GM12878 (cell line): Measurements from ENCODE around the gene ADGRV1. TPM values are rescaled to one million over a fixed set of nuclear protein-coding genes. Genes with fewer than 3 reads are reported as not detected.
A peak's percentile ranks its signal among the peaks of the same experiment; 100 is the strongest.

ENCODE experiments used
- BHLHE40 ChIP-seq, 2 experiments: fragments of 450-650 bp in 1 of 2; IDR thresholded peaks; 2 replicates each; pipeline ENCODE4 v1.6.1; 2011 to 2017; ENCODE audit warnings: low read depth in 2 of 2, borderline replicate concordance in 1 of 2, improper control_type of control experiment in 1 of 2, low read length in 1 of 2, mild to moderate bottlenecking in 1 of 2
- BRCA1 ChIP-seq: IDR thresholded peaks from 2 replicates; pipeline ENCODE4 v1.6.1; 2011; ENCODE audit warnings: low read depth, low read length, improper control_type of control experiment
- CBFB ChIP-seq: IDR thresholded peaks from 2 replicates; pipeline ENCODE4 v1.6.1; 2016; ENCODE audit warnings: antibody characterized with exemption, low read depth
- E4F1 ChIP-seq: fragments of 450-650 bp; IDR thresholded peaks from 2 replicates; pipeline ENCODE4 v1.6.1; 2018; ENCODE audit warnings: borderline replicate concordance, mild to moderate bottlenecking; ENCODE audit not compliant: partially characterized antibody
- ESRRA ChIP-seq: IDR thresholded peaks from 2 replicates; pipeline ENCODE4 v1.6.1; 2012; ENCODE audit warnings: mild to moderate bottlenecking, low read length, improper control_type of control experiment
- ETV6 ChIP-seq, 2 experiments: fragments of 450-650 bp in 1 of 2; IDR thresholded peaks in 1 of 2; conservative IDR thresholded peaks in 1 of 2; 2 replicates each; pipeline ENCODE4 v1.6.1; 2014; ENCODE audit warnings: antibody characterized with exemption in 1 of 2, borderline replicate concordance in 1 of 2, low read depth in 1 of 2, mild to moderate bottlenecking in 1 of 2, moderate library complexity in 1 of 2
- KAT2A ChIP-seq: conservative IDR thresholded peaks from 2 replicates; pipeline ENCODE4 v1.6.1; 2011; ENCODE audit warnings: low read depth, low read length; ENCODE audit not compliant: control insufficient read depth
- MTA3 ChIP-seq: IDR thresholded peaks from 2 replicates; pipeline ENCODE4 v1.6.1; 2012; ENCODE audit warnings: low read length, inconsistent platforms, borderline replicate concordance
- MYB ChIP-seq: fragments of 150-350 bp; IDR thresholded peaks from 2 replicates; pipeline ENCODE4 v1.6.1; 2014; ENCODE audit warnings: mild to moderate bottlenecking, low read depth, low read length, borderline replicate concordance
- REST ChIP-seq: IDR thresholded peaks from 2 replicates; pipeline ENCODE4 v1.6.1; 2012; ENCODE audit warnings: mild to moderate bottlenecking, low read depth, low read length
- SMC3 ChIP-seq: IDR thresholded peaks from 2 replicates; pipeline ENCODE4 v1.6.1; 2011; ENCODE audit warnings: low read length, improper control_type of control experiment, borderline replicate concordance
- polyA plus RNA-seq, 11 experiments: library from polyadenylated mRNA; depleted of rRNA in 4 of 11; unstranded in 6 of 11; stranded (reverse) in 5 of 11; fragments of >200 nt; fragmentation: Nextera tagmentation in 4 of 11; fragmentation: Illumina TruSeq in 1 of 11; extraction: Ambion mirVana in 4 of 11; extraction: Trizol in 1 of 11; gene quantifications; 1 replicate in 1 of 11; 2 replicates in 10 of 11; pipeline versions ENCODE4 v1.2.1 to v1.2.3, GENCODE V29; 2011 to 2016; ENCODE audit warnings: inconsistent platforms in 2 of 11, missing spikeins in 2 of 11, low read depth in 1 of 11
- total RNA-seq, 4 experiments: library from RNA; depleted of rRNA in 3 of 4; stranded (reverse); fragments of >200 nt in 3 of 4; fragmentation: Illumina TruSeq in 1 of 4; extraction: Trizol in 1 of 4; gene quantifications; 2 replicates each; pipeline versions ENCODE4 v1.2.1 to v1.2.3, GENCODE V29; 2013 to 2021
- TF ChIP-seq, protein P1 (sequence below): IDR thresholded peaks from 2 replicates; pipeline ENCODE4 v1.6.1; 2011; ENCODE audit warnings: low read depth, low read length, improper control_type of control experiment, borderline replicate concordance

The ADGRV1 gene
- total and polyA plus RNA-seq, 10 of the 15 experiments (the other 5 are each of a cell fraction or from before 2014, with no cell fraction given), result 0.04 to 8.1 (median 0.16) TPM; not detected in 1

DNA sequence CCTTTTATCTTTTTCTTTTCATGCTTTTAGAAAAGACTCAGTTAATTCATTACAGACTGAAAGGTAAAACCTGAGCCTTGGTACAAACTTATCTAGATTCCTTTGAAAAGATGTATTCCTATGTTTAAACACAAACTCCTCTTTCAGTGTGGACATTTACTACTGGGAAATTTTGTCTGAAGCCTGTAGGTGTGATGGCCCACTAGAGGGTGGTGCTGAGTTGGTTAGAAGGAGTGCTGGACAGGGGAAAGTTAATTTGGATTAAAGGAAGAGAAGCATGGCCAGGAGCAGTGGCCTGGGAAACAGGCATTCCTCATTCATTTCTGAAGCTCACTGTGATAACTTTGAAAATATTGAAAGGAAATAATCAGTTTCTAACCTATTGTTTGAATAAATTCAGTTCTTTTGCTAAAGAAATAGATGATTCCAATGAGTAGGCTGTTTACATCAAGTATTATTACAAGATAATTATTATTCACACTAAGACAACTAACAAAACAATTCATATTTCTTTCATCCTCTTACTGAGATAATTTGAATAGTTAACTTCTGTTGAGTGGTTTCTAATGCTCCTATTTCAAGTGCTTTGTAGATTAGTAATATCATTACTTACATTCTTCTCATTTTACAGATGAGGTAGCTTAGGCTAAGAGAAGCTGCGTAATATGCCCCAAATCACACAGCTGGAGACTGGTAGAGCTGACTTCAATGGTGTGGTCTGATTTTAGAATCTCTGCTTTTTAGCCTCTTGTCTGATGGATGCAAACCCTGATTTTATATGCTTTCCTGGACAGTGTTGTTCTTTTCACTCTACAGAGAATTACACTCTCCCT lies 150.9 kb downstream of the ADGRV1 start (continued):
- TF ChIP-seq ETV6 (conservative IDR thresholded peaks at IDR 0.05 in 1 of 2, IDR thresholded peaks at IDR 0.05 in 1 of 2; ENCODE audit: borderline replicate concordance in 1 of 2, low read depth in 1 of 2) (no peak), KAT2A (no peak), MTA3 (no peak), BRCA1 (no peak), ESRRA (no peak), E4F1 (no peak), MYB (no peak), BHLHE40 (IDR thresholded peaks at IDR 0.05; ENCODE audit: borderline replicate concordance in 1 of 2, low read depth in 2 of 2, low read length in 1 of 2) (no peak), REST (peak; percentile 49; the same call in 1 of the 2 replicates), SMC3 (peak; percentile 39; the same call in 1 of the 2 replicates), CBFB (no peak)
- TF ChIP-seq, protein P1, sequence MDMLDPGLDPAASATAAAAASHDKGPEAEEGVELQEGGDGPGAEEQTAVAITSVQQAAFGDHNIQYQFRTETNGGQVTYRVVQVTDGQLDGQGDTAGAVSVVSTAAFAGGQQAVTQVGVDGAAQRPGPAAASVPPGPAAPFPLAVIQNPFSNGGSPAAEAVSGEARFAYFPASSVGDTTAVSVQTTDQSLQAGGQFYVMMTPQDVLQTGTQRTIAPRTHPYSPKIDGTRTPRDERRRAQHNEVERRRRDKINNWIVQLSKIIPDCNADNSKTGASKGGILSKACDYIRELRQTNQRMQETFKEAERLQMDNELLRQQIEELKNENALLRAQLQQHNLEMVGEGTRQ, result no peak
